CD4-positive, alpha-beta T cell treated with Interleukin-12 subunit alpha and Interleukin-12 subunit beta, for 1 hour (primary cell): ENCODE results near the gene HDAC9.

Experiments
- DNase-seq: peaks from one replicate; pipeline ENCODE4 v3.0.0-alpha.2; 2020

HDAC9 gene

DNA sequence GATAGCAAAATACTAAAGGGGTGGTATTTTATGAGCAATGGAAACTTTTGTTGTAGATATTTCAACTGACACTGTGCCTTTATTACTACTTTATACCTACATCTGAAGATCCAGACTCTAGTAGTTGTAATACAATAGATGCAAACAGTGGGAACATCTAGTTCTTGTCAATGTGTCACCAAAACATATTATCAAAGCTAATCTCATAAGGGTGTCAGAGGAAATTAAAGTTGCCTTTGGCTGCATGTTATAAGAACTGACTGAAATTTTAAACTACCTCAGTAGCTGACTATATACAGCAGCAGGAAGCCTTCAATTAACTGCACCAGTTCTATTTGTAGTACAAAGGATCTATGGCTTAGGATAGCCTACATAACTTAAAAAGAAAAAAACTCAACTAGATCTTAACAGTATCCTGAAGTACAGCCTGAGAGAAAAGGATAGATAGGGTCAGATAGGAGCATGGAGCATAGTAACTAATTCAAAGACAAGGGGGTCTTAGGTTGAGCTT lies 30.9 kb downstream of the HDAC9 start:
- DNase-seq = no peak

DNA sequence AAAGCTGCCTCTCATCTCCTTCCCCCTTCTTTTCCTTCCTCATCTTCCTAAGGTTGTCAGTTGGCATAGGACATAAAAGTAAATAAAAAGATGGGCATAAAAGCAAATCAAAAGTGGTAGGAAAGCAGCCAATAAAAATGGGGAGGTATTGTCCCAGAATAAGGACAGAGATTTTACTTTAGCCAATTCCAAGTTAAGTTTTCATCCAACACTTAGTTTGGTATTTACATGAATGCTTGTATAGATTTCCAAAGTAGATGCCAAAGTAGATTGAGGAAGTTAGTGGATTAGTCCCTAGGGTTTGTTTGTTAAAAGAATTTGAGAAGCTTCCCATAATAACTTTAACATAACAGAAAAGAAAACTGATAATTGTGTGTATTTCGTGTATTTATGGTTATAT lies 33.7 kb downstream of the HDAC9 start:
- no peak for DNase-seq

DNA sequence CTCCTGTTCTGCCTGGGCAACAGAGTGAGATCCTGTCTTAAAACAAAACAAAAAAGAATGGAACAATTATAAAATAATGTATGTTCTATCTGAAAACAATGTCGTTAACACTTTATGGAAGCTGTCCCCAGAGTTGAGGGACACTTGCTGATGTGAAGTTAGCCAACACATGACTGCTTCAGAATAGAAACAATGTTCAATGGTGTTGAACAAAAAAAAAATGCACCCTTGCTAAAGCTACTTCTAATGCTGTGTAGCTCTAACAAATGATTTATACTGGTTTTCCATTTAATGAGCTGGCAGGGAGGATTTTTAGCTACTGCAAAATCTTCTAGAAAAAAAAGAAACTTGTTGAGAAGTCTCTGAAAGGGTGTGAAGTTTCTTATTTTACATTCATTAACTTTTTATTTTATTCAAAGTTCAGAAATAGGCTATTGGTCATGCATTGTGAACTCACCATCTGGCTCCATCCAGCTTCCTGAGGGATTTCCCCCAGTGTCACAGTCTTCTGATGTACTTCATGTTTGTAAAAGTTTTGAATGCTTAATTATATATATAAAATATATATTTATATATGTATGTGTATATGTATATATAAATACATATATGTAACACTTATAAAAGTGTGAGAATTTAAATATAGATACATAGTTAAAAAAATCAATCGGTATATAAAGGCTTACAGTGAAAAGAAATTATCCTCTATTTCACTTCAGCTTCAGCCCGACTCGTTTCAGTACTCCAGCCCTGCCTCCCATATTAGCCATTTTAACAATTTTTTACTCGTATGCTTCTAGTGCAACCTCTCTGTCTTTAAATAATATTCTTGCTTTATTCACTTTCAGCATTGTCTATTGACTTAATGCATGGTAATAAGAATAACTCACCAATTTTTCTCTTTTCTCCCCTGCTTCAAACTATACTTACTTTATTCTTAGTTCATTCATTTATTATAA lies 35.0 kb downstream of the HDAC9 start:
- no peak for DNase-seq

DNA sequence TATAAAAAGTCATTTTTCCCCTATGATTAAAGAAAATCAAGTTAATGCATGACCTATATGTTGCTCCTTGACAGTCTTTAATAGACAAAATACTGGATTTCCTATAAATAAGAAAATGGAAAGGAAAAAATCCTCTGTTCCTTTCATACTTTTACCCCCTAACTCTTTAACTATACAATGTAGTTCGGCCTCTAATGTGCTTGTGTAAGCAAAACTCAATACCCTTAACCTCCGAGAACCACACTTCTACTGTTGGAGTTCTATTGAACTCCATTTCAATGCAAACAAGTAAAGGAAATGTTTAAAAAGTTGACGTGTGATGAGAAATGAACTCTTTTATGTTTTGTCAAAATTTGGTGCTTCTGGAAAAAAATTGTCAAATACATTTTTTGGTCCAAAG lies 36.0 kb downstream of the HDAC9 start:
- DNase-seq = no peak

DNA sequence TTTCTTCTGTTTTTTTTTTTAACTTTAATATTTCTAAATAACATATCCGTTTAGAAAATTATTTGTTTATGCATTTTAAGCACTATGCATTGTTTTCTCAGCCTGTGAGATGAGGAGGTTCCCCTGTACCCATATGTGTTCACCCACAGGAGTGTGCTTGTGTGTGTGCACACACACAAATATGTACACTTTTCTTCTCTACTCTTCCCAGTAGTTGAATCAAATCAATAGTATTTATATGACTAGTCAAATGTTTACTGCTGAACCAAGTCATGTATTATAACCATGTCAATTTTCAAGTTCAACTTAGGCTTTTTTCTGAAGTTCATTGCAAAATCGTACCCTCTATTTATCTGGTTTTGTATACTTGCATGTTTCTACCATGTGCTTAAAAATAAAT lies 37.3 kb downstream of the HDAC9 start:
- no peak for DNase-seq

DNA sequence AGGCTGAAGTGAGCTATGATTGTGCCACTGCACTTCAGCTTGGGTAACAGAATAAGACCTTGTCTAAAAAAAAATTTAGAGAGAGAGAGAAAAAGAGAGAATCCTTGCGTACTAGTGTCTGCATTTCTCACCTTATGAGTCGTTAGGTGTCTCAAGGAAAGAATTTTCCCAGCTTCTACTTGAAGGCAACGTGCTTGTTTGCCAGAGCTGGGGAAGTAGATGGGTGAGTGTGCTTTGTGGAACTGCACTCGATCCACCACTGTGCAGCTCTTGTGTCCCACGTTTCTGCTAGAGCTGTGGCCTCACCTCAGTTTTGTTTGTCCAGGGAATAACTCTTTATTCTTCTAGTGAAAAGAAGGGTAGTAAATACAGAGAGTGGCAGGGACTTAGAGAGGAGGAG lies 38.9 kb downstream of the HDAC9 start:
- no peak for DNase-seq

DNA sequence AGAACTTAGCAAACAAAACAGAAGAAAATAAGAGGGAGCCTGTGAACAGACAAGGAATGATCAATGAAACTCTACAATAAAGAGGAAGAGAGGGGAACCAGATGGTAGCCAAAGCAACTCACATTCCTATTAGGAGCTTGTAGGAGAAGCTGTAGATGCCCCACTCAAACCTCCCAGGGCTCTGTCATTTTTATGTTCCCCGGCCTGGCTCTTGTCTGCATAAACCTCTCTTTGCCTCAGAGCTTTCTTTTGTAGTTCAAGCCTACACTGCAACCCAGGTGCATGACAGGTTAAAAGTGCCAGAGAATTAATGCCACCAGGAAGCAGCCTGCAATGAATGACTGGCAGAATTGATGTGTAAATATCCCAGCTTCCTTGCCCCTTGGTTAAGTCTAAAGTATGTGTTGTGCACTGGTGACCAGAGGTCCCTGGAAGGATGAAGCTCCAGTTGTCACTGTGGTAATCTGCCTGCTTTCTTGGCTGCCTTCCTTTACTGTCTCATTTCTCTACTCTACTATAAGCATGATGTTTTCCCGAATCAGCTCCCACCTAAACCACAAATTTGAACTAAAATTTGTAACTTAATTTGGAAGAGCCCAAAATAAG lies 40.4 kb downstream of the HDAC9 start:
- DNase-seq = no peak

DNA sequence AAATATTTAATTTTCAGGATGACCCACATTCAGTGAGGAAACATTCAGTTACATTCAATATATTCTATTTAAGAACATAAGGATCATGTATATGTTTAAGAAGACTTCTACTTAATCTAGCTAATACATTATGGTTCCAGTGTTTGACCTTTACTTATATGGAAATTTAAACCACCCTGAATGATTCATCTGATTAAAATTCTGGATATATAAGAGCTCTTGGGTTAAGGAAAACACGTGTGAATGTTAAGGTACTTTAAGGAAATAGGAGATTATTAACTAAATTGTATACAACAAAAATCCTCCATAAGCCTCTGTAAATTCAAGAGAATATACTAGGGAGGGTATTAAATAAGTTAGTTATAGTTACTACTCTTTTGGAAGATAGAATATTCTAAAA lies 40.9 kb downstream of the HDAC9 start:
- no peak for DNase-seq

DNA sequence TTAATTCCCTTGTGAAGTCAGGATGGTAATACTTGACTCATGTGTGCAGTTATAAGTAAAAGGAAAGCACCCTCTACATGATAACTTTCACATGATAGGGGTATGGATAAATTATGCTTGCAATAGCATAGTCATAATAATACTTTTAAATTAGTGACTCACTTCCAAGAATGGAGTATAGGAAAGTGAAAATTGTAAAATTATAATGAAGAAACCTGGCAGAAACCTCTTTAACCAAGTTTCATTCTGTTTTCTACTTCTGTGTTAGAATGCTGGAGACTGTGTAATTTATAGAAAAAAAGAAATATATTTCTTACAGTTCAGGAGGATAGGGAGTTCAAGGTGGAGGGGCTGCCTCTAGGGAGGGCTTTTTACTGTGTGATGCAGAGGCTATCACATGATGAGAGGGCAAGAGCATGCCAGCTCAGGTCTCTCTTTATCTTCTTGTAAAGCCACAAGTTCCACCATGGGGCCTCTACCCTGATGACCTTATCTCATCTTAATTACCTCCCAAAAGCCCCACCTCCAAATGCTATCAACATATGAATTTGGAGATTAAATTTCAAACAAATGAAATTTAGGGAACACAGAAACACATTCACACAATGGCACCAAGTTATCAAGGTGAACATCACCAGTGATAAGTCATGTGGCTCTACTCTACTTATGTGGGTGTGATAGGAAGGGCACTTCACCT lies 43.2 kb downstream of the HDAC9 start:
- no peak for DNase-seq

DNA sequence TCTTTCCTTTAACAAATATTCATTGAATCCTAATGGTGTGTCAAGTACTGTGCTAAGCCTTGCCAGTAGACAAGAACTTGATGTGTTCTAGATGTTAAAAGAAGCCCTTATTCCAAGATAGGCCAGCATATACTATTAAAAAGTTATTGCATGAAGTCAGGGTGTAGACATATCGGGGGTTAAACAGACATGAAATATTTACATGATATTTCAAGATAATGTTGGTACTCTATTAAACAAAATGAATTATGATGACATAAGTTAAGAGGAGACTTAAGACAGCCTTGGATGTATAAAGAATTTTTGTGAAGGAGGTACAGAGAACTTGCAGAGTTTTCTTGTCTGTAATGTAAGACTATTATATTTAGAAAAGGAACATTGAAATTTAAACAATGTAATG lies 44.8 kb downstream of the HDAC9 start:
- DNase-seq = no peak

DNA sequence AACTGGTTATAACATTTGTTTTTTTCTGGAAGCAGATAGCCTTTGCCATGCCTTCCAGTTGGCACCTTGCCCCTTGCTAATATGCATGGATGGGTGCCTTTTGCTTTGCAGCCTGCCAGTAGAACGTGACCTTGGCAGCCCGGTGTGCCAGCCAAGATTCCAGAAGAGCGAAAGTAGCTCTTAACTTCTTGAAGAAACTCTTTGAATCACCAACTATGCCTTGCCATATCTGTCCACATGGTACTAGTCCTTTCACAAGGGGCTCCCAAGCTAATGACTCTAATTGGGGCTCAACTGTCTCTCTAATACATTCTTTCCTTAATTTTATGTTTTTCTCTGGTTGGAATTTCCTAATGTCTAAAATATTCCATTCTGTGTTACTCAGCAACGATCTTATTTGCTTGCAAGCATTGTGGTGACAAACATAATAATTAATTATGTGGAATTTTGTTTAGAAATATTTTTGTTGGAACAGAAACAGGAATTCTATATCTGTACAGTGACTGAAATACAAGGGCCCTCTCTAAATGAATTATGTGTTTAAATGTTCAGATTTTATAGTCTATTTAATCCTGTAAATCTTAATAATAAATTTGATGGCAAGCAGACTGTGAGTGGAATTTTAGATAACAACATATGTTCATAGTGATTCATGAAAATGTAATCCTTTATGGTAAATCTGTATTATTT lies 45.8 kb downstream of the HDAC9 start:
- no peak for DNase-seq

DNA sequence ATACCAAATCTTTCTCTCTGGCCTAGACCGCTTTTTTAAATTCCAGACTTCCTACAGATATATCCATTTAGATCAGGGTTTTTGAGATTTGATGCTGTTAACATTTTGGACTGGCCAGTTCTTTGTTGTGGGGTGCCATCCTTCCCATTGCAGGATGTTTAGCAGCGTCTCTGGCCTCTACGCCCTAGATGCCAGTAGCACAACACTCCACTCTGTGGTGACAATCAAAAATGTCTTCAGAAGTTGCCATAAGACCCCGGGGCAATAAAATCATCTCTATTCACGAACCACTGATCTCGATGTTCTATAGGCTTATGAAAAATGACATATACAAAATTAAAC lies 46.3 kb downstream of the HDAC9 start:
- DNase-seq = no peak

DNA sequence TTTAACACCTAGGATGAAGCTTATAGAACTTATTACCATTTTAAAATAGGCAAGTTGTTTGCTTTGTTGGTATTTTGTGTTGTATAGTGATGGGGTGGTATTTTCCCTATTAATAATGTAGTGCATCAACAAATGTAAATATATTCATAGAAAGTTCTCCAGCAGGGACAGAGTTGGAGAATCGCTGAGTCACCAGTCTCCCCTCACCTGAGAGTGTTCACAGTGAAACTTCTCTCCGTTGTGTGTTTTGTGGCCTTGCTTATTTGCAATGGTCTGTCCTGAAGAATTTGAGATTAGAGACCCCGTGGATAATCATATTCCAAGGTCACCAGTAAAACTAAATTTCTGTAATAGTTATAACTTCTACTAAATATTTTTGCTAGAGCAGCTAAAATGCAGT lies 51.0 kb downstream of the HDAC9 start:
- DNase-seq = no peak

DNA sequence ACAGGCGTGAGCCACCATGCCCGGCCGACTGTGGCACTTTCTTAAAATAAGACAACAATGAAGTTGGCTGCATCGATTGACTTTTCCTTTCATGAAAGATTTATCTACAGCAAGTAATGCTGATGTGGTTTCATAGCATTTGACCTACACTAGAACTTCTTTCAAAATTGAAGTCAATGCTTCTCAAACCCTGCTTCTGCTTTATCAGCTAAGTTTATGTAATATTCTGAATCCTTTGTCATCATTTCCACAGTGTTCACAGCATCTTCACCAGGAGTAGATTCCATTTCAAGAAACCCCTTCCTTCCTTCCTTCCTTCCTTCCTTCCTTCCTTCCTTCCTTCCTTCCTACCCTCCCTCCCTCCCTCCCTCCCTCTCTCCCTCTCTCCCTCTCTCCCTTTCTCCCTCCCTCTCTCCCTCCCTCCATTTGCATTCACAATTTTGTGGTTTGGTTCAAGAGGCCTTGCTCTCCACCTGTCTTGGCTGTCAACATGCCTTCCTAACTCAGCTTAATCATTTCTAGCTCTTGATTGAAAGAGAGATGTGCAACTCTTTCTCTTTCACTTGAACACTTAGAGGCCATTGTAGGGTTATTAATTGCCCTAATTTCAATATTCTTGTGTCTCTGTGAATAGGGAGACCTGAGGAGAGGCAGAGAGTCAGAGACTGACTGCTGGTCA lies 52.1 kb downstream of the HDAC9 start:
- no peak for DNase-seq

DNA sequence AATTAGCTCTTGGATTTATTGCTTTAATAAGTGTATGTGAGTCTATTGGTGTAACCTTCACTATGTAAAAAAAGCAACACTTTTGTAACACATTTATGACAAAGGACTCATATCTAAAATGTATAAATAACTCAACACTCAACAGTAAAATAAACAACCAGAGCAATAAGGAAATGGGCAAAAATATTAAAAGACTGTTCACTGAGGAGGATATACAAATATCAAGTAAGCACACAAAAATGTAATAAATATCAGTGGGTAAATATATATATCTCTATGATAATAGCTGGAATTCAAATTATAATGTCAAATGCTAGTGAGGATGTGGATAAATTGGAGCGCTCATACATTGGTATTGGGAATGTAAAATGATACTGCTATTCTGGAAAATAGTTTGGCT lies 53.0 kb downstream of the HDAC9 start:
- no peak for DNase-seq

DNA sequence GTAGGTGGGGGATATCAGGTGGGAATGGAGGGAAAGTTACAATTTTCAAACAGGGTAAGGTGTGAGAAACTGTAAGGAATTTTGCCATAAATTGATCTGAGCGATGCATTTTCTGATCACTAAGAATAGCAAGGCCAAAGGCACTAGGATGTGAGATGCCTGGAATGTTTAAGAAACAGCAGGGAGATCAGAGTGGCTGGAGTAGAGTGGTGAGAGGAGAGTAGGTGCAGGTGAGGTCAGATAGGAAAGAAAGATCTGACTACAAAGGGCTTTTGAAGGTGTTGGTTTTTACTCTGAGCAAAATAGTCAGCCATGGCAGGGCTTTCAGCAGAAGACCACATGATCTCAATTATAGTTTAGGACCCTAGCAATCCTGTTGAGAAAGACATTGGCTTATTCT lies 55.0 kb downstream of the HDAC9 start:
- no peak for DNase-seq

DNA sequence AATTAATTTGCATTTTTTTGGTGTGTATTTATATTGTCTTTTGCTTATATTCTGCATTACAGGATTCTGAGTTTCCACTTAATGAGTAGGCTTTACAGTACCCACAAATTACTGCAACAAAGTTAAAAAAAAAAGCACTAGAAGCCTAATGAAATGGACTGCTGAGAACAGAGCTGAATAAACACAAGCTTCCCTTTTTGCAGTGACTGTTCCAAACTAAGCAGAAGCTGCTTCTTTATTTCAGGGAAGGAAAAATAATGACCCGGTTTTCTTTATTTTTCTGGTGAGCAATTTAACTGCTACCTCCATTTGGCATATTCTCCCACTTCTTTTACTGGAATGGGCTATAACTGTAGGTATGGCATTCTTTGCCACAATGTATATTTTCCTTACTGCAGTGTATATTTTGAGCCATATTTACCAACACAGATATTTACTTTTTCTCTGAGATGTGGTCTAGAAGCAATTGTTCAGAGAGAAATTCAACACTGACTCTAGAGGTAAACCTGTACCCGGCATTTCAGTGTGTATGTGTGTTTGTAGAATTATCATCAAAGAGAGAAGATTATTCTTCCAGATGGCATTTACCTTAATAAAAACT lies 56.9 kb downstream of the HDAC9 start:
- DNase-seq = no peak

DNA sequence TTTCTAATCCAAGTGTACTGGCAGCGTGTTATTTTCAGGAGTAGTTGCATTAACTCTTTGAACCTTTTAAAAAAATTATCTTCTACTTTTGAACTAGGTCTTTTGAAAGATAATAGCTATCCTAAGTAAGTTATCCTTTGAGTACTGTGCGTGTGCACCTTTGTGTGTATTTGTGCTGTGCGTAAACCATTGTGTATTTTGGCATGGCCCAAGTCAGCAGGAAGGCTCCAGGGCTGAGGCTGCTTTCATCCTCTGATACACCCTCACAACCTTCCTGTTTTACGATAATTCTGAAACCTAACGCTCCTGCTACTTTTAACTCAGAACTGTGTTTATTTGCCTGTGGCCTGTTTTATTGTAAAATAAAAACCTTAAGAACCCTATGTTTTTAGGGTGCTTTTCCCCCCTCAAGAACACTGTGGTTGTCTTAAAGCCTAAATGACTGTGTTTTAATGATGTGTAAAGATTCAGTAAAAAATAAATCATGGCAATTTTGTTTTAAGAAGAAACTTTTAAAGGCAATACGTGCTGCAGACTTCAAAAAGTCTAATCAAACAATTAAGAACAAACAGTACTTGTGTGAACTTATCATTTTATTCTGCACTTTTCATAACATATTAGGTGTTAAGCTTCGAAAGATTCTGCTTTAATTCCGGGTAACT lies 57.5 kb downstream of the HDAC9 start:
- DNase-seq = no peak

DNA sequence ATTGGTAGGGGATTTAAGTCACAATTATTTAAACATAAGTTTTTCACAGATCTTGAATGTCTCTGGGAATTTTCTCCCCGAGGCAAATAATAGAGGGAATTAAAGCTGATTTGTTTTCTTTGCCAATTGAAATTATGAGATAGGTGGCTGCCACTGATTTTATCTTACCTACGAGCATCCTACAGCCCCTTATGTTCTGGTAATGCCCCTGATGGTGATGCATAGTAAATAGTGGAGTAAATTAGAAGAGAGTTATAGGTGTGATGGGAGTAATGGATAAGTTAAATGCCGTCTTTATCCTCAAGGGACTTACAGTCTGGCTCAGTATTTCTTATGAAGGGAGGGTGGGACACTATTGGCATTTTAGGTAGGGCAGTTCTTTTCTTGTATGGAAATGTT lies 58.1 kb downstream of the HDAC9 start:
- DNase-seq = no peak

DNA sequence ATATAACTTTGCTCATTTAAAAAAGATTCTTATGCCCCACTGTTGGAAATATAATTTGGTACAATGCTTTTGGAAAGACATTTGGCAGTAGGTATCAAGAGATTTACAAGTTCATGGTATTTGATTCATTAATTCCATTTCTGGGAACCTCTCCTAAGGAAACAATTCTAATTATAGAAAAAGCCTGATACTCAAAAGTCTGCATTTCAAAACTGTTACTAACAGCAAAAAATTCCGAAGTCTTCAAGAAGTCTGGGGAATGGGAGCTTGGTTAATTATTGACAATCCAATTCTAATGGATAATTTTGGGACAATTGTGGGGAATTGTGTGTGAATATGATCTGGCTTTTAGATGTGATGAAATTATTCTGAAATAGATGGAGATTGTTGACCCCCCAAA lies 59.6 kb downstream of the HDAC9 start:
- no peak for DNase-seq

DNA sequence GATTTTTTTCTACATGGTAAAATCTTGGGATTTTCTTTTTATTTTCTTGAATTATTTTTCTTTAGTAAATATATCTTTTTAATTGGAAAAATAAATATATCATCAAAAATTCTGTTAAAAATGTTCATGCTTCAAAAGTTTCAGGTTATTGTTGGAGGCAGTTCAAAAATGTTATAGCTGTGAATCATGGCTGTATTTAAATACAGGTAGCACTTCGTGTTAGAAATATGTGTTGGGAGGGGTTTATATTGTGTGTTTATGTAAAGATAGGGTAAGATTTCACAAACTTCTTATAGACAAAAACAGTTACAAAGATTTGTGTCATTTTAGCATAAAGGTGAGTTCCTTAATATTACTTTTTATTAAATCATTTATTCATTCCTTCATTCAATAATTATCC lies 60.4 kb downstream of the HDAC9 start:
- DNase-seq = no peak

DNA sequence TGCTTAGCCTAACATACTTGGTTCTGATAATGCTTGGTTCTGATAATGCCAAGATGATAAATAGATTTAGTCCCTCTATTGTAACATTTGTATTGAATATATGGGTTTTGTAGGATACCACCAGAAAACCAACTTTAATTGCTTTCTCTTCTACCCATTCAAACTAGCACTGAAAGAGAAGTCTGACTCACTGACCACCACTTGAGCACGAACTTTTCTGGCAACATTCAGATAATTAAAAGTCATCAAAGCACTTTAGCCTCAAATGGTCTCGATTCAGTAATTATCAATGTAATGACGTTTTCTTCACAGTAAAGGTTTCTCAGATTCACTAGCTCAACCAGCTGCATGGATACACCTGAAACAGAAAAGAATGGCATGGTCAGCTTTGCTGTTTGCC lies 63.0 kb downstream of the HDAC9 start:
- DNase-seq = no peak
